HepG2 (cell line): Measurements from ENCODE around the gene FKBP1A. TPM values are rescaled to one million over a fixed set of nuclear protein-coding genes. Genes with fewer than 3 reads are reported as not detected.

Source experiments
- CEBPG ChIP-seq: IDR thresholded peaks from 2 replicates; pipeline ENCODE4 v1.6.1; 2016
- EHMT2 ChIP-seq: fragments of 200-600 bp; sonication (generic); IDR thresholded peaks from 2 replicates; pipeline ENCODE4 v1.7.0; 2017; ENCODE audit warnings: antibody characterized with exemption, low read depth, low read length, borderline replicate concordance
- ESRRA ChIP-seq: sonication (generic); formaldehyde crosslinking; IDR thresholded peaks from 2 replicates; pipeline ENCODE4 v1.5.1; 2020; ENCODE audit warnings: mild to moderate bottlenecking, low read depth, missing genetic modification reagents
- FOXA1 ChIP-seq, 2 experiments: fragments of 450-650 bp in 1 of 2; sonication (generic) in 1 of 2; formaldehyde crosslinking in 1 of 2; IDR thresholded peaks; 2 replicates each; pipeline versions ENCODE4 v1.4.0 to v1.6.1; 2016 to 2020; ENCODE audit warnings: missing genetic modification reagents in 1 of 2
- GZF1 ChIP-seq: sonication (generic); formaldehyde crosslinking; IDR thresholded peaks from 2 replicates; pipeline ENCODE4 v1.5.1; 2020; ENCODE audit warnings: mild to moderate bottlenecking, missing genetic modification reagents
- HMG20A ChIP-seq: IDR thresholded peaks from 2 replicates; pipeline ENCODE4 v1.6.1; 2016; ENCODE audit warnings: borderline replicate concordance
- MTF1 ChIP-seq: sonication (generic); formaldehyde crosslinking; IDR thresholded peaks from 2 replicates; pipeline ENCODE4 v1.5.0; 2020; ENCODE audit warnings: missing genetic modification reagents
- NFIC ChIP-seq: IDR thresholded peaks from 2 replicates; pipeline ENCODE4 v1.6.1; 2012; ENCODE audit warnings: mild to moderate bottlenecking, low read length, inconsistent platforms
- NFKB2 ChIP-seq: sonication (generic); formaldehyde crosslinking; IDR thresholded peaks from 2 replicates; pipeline ENCODE4 v1.4.0; 2020; ENCODE audit warnings: missing genetic modification reagents, borderline replicate concordance
- NR2C2 ChIP-seq: sonication (generic); formaldehyde crosslinking; IDR thresholded peaks from 2 replicates; pipeline ENCODE4 v1.4.0; 2020; ENCODE audit warnings: missing genetic modification reagents, mild to moderate bottlenecking, moderate library complexity, borderline replicate concordance
- SOX6 ChIP-seq, 2 experiments: fragments of 450-650 bp in 1 of 2; sonication (generic) in 1 of 2; formaldehyde crosslinking in 1 of 2; IDR thresholded peaks; 2 replicates each; pipeline versions ENCODE4 v1.4.0 to v1.6.1; 2017 to 2020; ENCODE audit warnings: antibody characterized with exemption in 1 of 2, mild to moderate bottlenecking in 1 of 2, missing genetic modification reagents in 1 of 2
- SYNCRIP ChIP-seq: fragments of 200-400 bp; formaldehyde crosslinking; IDR thresholded peaks from 2 replicates; pipeline ENCODE4 v1.6.1; 2018; ENCODE audit warnings: mild to moderate bottlenecking, low read depth, low read length; ENCODE audit not compliant: insufficient read depth
- TEAD2 ChIP-seq: sonication (generic); formaldehyde crosslinking; IDR thresholded peaks from 2 replicates; pipeline ENCODE4 v1.9.0; 2021; ENCODE audit warnings: missing genetic modification reagents
- YEATS4 ChIP-seq: sonication (generic); formaldehyde crosslinking; IDR thresholded peaks from 2 replicates; pipeline ENCODE4 v1.4.0; 2020; ENCODE audit warnings: missing genetic modification reagents, borderline replicate concordance
- ZC3H13 ChIP-seq: sonication (generic); formaldehyde crosslinking; IDR thresholded peaks from 2 replicates; pipeline ENCODE4 v1.8.1; 2023; ENCODE audit warnings: mild to moderate bottlenecking, missing genetic modification reagents, moderate library complexity
- ZFAT ChIP-seq: sonication (generic); formaldehyde crosslinking; conservative IDR thresholded peaks from 2 replicates; pipeline ENCODE4 v1.8.1; 2023; ENCODE audit warnings: missing genetic modification reagents, inconsistent platforms
- ZFP82 ChIP-seq: sonication (generic); formaldehyde crosslinking; IDR thresholded peaks from 2 replicates; pipeline ENCODE4 v1.5.1; 2020; ENCODE audit warnings: mild to moderate bottlenecking, missing genetic modification reagents, borderline replicate concordance
- ZFP91 ChIP-seq: sonication (generic); formaldehyde crosslinking; IDR thresholded peaks from 2 replicates; pipeline ENCODE4 v1.9.0; 2022; ENCODE audit warnings: missing genetic modification reagents, mild to moderate bottlenecking, borderline replicate concordance
- ZNF143 ChIP-seq: sonication (generic); formaldehyde crosslinking; IDR thresholded peaks from 2 replicates; pipeline ENCODE4 v1.4.0; 2020; ENCODE audit warnings: missing genetic modification reagents
- ZNF557 ChIP-seq: sonication (generic); formaldehyde crosslinking; IDR thresholded peaks from 2 replicates; pipeline ENCODE4 v1.4.0; 2020; ENCODE audit warnings: missing genetic modification reagents
- ZNF572 ChIP-seq: sonication (generic); formaldehyde crosslinking; IDR thresholded peaks from 2 replicates; pipeline ENCODE4 v1.5.1; 2020; ENCODE audit warnings: mild to moderate bottlenecking, missing genetic modification reagents
- ZNF589 ChIP-seq: sonication (generic); formaldehyde crosslinking; conservative IDR thresholded peaks from 2 replicates; pipeline ENCODE4 v1.8.0; 2022; ENCODE audit warnings: mild to moderate bottlenecking, moderate library complexity, missing genetic modification reagents
- ZNF597 ChIP-seq: sonication (generic); formaldehyde crosslinking; IDR thresholded peaks from 2 replicates; pipeline ENCODE4 v1.5.0; 2020; ENCODE audit warnings: missing genetic modification reagents
- ZNF746 ChIP-seq: sonication (generic); formaldehyde crosslinking; IDR thresholded peaks from 2 replicates; pipeline ENCODE4 v1.8.0; 2022; ENCODE audit warnings: mild to moderate bottlenecking, missing genetic modification reagents
- ZNF780A ChIP-seq: sonication (generic); formaldehyde crosslinking; IDR thresholded peaks from 2 replicates; pipeline ENCODE4 v1.8.0; 2022; ENCODE audit warnings: mild to moderate bottlenecking, missing genetic modification reagents, moderate library complexity
- polyA plus RNA-seq, 8 experiments: library from polyadenylated mRNA; depleted of rRNA in 3 of 8; stranded (reverse) in 7 of 8; unstranded in 1 of 8; fragments of >200 nt; fragmentation: Illumina TruSeq in 4 of 8; extraction: Trizol in 4 of 8; gene quantifications; 2 replicates each; pipeline versions ENCODE4 v1.2.1 to v1.2.3, GENCODE V29; 2011 to 2016; ENCODE audit warnings: low read depth in 4 of 8, missing spikeins in 1 of 8, mixed read lengths in 1 of 8; ENCODE audit not compliant: insufficient read depth in 1 of 8
- total RNA-seq, 5 experiments: library from RNA; depleted of rRNA; stranded (reverse); fragments of >200 nt; fragmentation: Illumina TruSeq; extraction: Trizol; gene quantifications; 2 replicates each; pipeline ENCODE4 v1.2.3, GENCODE V29; 2016; ENCODE audit warnings: low read depth in 1 of 5
- TF ChIP-seq, protein P1 (sequence below): sonication (generic); formaldehyde crosslinking; conservative IDR thresholded peaks from 2 replicates; pipeline ENCODE4 v1.8.0; 2022; ENCODE audit warnings: mild to moderate bottlenecking, moderate library complexity, missing genetic modification reagents

FKBP1A gene
- total and polyA plus RNA-seq, 2 of the 13 experiments (the other 11 are each of a cell fraction or from before 2014, with no cell fraction given): 119 to 468 TPM

- TF ChIP-seq, protein P1, sequence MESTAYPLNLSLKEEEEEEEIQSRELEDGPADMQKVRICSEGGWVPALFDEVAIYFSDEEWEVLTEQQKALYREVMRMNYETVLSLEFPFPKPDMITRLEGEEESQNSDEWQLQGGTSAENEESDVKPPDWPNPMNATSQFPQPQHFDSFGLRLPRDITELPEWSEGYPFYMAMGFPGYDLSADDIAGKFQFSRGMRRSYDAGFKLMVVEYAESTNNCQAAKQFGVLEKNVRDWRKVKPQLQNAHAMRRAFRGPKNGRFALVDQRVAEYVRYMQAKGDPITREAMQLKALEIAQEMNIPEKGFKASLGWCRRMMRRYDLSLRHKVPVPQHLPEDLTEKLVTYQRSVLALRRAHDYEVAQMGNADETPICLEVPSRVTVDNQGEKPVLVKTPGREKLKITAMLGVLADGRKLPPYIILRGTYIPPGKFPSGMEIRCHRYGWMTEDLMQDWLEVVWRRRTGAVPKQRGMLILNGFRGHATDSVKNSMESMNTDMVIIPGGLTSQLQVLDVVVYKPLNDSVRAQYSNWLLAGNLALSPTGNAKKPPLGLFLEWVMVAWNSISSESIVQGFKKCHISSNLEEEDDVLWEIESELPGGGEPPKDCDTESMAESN: 0 out of 2 replicates have a peak, but pooled peaks have one; percentile 2
- peak; percentile 66; the same call in 1 of the 2 replicates for TF ChIP-seq ZNF746 (CRISPR knock-in tag)
- no peak for TF ChIP-seq NFIC
- no peak for TF ChIP-seq FOXA1 (IDR thresholded peaks at IDR 0.05)
- no peak for TF ChIP-seq FOXA1 (CRISPR knock-in tag; IDR thresholded peaks at IDR 0.05)
- TF ChIP-seq ZNF572 (CRISPR knock-in tag): no peak
- TF ChIP-seq SYNCRIP: no peak
- TF ChIP-seq ZNF557: no peak
- peak; percentile 20; the same call in 1 of the 2 replicates for TF ChIP-seq ZFP91 (CRISPR knock-in tag)
- no peak for TF ChIP-seq MTF1 (CRISPR knock-in tag)
- TF ChIP-seq ZFP82 (CRISPR knock-in tag): no peak
- TF ChIP-seq ZFAT (CRISPR knock-in tag): no peak
- TF ChIP-seq ZNF597: no peak
- no peak for TF ChIP-seq ZC3H13 (CRISPR knock-in tag)
- no peak for TF ChIP-seq TEAD2 (CRISPR knock-in tag)
- TF ChIP-seq ZNF143 (CRISPR knock-in tag): no peak
- peak; percentile 87 for TF ChIP-seq NR2C2 (CRISPR knock-in tag)
- TF ChIP-seq NFKB2: peak; percentile 44; the same call in 1 of the 2 replicates
- no peak for TF ChIP-seq CEBPG
- peak; percentile 97 for TF ChIP-seq ESRRA (CRISPR knock-in tag)
- peak; percentile 59; the same call in 1 of the 2 replicates for TF ChIP-seq EHMT2
- TF ChIP-seq GZF1 (CRISPR knock-in tag): no peak; the same call in 1 of the 2 replicates
- no peak for TF ChIP-seq ZNF780A (CRISPR knock-in tag)
- no peak; the same call in 1 of the 2 replicates for TF ChIP-seq HMG20A (CRISPR knock-in tag)
- no peak for TF ChIP-seq SOX6 (IDR thresholded peaks at IDR 0.05)
- TF ChIP-seq SOX6 (CRISPR knock-in tag; IDR thresholded peaks at IDR 0.05): peak; percentile 76
- no peak; the same call in 1 of the 2 replicates for TF ChIP-seq YEATS4 (CRISPR knock-in tag)
- no peak for TF ChIP-seq ZNF589 (CRISPR knock-in tag)
Measured at GRCh38 chr20:1327827-1328679, 64.8 kb downstream of the FKBP1A start (continued).
